Epithelial cell of esophagus (primary cell): ENCODE results near the gene STK17B.
"Not testable (repeated sequence)": the region's sequence is repeated elsewhere in the genome, so short reads cannot be mapped to it uniquely, and the experiment has no call there.

Experiments used
- DNase-seq: peaks from one replicate; pipeline ENCODE4 v3.0.0; 2010; ENCODE audit warnings: low read depth
- H3K4me3 ChIP-seq: 2 replicates; pipeline ENCODE4 v1.5.1; 2011; ENCODE audit warnings: mild to moderate bottlenecking, low read length, control low read depth
- CTCF ChIP-seq: IDR thresholded peaks from 2 replicates; pipeline ENCODE4 v1.5.1; 2011; ENCODE audit warnings: low read depth, mild to moderate bottlenecking, low read length, control low read depth, inconsistent platforms; ENCODE audit not compliant: insufficient read depth; ENCODE audit errors: missing control alignments

The STK17B gene

DNA sequence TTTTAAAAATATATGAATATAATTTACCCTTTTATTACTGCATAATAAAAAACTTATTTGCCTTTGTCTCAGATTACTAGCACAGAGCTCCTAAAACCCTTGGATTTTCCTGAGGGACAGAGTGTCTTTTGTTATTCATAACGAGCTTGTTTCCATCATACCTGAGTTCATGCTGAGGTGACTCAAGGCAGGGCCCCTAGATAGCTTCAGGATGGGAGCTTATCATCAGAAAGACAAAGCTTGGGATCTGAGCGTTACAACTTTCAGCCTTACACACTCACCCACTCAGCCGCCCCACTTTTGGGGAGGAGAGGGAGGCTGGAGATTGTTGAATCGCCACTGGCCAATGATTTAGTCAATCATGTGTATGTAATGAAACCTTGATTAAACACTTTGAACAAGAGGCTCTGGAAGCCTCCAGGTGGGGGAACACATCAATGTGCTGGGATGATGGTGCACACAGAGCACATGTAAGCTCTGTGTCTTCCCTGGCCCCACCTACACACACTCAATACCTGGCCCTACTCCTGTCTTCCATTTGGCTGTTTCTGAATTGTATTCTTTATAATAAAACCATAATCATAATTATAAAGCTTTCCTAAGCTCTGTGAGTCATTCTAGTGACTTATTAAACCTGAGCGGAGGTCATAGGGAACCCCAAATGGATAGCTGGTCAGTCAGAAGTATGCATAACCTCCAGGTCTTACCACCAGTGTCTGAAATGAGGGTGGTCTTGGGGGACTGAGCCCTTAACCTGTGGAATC lies 74.2 kb downstream of the STK17B start:
- TF ChIP-seq CTCF = no peak
- no peak overlapping the region for H3K4me3 ChIP-seq
- no peak for DNase-seq

GRCh38 chr2:196096264-196096663 lies 75.1 kb downstream of the STK17B start:
- H3K4me3 ChIP-seq = no peak overlapping the region
- no peak for TF ChIP-seq CTCF
- no peak for DNase-seq

DNA sequence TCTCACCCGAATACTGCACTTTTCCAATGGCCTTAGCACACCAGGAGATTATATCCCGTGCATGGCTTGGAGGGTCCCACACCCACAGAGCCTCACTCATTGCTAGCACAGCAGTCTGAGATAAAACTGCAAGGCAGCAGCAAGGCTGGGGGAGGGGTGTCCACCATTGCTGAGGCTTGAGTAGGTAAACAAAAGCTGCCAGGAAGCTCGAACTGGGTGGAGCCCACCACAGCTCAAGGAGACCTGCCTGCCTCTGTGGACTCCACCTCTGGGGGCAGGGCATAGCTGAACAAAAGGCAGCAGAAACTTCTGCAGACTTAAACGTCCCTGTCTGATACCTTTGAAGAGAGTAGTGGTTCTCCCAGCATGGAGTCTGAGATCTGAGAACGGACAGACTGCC lies 81.9 kb downstream of the STK17B start:
- not testable (repeated sequence) for DNase-seq

GRCh38 chr2:196088203-196088602 lies 83.2 kb downstream of the STK17B start:
- DNase-seq = peak; percentile 92
- no peak overlapping the region for H3K4me3 ChIP-seq
- TF ChIP-seq CTCF = no peak

More for the DNA sequence above, 81.9 kb downstream of the STK17B start:
- not testable (repeated sequence) for H3K4me3 ChIP-seq

DNA sequence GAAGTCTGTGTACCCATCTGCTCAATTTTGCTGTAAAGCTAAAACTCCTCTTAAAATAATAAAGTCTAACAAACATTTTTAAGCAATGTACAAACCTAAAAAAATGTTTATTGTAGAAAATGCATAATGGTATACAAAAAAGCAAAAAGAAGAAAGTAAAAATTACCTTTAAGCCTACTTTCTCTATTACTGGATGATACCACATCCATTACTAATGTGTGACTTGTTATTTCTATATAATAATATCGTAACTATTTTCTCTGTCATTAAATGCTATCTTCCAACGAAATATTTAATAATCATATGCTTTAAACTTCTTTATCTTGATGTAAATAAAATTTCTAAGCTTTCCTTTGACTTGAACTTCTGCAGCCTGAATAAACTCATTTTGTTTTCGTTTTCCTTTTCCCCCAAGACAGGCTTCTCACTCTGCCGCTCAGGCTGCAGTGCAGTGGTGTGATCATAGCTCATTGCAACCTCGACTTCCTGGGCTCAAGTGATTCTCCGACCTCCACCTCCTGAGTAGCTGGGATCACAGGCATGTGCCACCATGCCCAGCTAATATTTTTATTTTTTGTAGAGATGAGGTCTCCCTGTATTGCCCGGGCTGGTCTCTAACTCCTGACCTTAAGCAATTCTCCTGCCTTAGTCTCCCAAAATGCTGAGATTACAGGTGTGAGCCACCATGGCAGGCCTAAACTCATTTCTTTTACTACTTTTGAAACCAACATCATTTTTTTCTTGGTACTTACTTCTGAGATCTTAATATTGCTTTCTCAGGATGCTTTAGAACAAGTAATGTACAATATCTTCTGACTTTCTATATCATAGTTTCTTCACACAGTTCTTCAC lies 84.6 kb downstream of the STK17B start:
- no peak for TF ChIP-seq CTCF
- no peak for DNase-seq
- H3K4me3 ChIP-seq = no peak overlapping the region

- no peak overlapping the region for H3K4me3 ChIP-seq
- DNase-seq = no peak
- no peak for TF ChIP-seq CTCF
Observed at GRCh38 chr2:196083601-196084000, 87.8 kb downstream of the STK17B start.
